ENCODE measurements around the gene BBS9.
"Not testable (repeated sequence)": the region's sequence is repeated elsewhere in the genome, so short reads cannot be mapped to it uniquely, and the experiment has no call there.

BBS9 gene

DNA sequence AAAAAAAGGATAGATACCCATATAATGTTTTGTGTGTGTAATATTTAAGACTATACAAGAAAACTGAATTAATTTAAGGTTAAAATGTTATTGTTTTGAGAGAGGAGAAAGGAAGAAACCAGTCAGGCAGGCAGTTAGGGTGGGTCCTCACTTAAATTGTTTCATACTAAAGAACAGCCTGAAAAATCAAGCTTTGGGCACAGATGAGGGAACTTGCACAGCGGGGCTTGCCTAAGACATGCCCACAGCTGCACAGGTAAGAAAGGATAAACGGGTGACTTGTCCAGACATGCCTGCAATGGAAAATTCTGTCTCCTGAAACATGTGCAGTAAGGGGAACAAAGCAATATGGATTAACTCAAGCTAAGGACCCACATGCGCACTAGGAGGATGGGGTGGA is 158.4 kb downstream of the BBS9 start:
- DNase-seq, result no peak

DNA sequence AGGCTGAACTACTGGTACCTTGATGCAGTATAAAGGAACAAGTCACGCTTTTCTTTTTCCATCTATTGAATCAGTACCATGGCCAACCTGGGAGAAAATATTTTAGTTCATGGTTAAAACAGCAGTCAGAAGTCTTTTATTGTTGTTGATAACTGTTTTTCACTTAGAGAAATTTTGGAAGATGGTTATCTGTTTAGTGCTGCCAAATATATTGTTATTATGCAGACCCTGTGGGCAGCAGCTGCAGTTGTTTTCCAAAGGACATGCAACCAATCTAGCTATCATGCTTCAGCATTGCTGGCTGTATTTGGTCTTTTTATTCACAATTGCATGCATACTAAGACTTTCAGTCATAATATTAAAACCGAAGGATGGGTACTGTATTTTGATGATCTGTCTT is 169.5 kb downstream of the BBS9 start:
- DNase-seq, result no peak

DNA sequence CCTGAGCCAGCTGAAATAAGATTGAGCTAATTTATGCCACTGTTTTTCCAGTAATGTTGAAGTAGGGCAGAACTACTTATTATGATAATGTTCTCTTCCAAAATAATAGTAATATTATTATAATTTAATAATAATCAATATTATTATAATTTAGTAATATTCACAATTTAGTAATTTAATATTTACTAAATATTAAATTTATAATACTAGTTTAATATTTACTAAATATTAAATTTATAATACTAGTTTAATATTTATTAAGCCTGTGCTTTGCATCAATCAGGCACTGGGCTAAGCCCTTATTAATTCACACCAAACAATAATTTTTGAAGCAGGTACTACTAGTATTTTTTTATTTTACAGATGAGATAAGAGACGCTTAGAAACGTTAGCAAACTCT is 170.1 kb downstream of the BBS9 start:
- no peak for DNase-seq

DNA sequence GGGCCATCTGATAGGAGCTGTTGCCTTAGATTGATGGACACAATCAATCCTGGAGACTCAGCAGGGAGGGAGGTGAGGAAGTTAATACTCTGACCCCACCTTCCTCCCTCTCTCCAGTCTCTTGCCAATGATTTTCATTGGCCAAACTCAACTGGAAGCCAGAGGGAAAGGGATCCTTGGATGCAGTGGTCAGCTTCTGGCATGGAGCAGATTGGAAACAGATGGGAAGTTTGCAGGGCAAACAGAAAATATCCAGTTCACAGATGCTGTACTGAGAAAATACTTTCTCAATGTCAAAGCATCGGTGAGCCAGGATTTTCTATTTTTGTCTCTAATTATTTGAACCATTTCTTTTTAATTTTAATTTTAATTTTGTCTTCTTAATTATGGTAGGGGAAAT is 170.8 kb downstream of the BBS9 start:
- no peak for DNase-seq

DNA sequence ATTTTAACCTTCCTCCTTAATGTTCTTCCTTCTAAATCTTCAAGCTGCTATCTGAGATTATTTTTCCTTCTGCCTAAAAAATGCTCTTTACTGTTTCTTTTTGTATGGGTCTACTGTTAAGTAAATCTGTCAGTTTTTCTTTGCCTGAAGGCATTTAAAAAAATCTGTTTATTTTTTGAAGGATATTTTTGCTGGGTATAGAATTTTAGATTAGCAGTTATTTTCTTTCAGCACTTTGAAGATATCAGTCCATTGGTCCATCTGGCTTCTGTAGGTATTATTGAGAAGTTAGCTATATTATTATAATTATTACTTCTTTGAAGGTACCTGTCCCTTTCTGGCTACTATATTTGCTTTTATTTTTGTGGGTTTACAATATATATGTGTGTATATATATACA is 171.4 kb downstream of the BBS9 start:
- DNase-seq, result no peak

DNA sequence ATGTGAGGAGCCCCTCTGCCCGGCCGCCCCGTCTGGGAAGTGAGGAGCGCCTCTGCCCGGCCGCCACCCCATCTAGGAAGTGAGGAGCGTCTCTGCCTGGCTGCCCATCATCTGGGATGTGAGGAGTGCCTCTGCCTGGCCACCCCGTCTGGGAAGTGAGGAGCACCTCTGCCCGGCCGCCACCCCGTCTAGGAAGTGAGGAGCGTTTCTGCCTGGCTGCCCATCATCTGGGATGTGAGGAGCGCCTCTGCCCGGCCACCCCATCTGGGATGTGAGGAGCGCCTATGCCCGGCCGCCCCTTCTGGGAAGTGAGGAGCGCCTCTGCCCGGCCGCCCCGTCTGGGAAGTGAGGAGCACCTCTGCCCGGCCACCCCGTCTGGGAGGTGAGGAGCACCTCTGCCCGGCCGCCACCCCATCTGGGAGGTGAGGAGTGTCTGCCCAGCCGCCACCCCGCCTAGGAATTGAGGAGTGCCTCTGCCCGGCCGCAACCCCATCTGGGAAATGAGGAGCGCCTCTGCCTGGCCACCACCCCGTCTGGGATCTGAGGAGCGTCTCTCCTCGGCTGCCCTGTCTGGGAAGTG is 174.7 kb downstream of the BBS9 start:
- DNase-seq, result not testable (repeated sequence)

DNA sequence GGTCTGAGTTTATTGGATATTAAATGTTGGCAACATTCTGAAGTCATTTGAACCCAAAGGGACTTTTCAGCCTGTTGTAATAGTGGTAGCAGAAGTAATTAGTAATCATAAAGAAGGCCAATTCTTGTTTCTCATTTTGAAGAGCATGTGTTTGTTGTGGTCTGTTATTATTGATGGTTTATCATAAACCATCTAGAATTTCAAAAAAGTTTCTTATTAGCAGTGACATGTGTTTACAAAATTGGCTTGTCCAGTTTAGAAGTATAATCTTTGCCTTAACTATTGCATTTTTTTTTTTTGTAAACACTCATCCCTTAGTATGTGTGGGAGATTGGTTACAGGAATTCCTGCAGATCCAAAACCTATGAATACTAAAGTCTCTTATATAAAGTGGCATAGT is 177.8 kb downstream of the BBS9 start:
- no peak for DNase-seq

DNA sequence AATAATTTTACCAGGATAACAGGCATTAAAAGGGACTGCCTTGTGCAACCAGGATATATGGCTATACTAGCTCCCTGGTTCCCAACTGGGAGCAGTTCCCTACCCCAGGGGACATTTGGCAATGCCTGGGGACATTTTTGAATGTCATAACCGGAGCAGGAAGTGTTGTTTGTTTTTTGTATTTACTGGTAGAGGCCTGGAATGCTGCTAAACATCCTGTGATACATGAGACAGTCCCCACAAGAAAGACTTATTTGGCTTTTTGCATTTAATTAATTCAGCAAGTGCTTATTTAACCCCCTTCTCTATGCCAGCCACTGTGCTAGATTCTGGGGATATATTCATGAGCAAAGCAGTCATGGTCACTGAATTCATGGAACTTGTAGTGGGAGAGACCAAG is 181.2 kb downstream of the BBS9 start:
- DNase-seq, result no peak

DNA sequence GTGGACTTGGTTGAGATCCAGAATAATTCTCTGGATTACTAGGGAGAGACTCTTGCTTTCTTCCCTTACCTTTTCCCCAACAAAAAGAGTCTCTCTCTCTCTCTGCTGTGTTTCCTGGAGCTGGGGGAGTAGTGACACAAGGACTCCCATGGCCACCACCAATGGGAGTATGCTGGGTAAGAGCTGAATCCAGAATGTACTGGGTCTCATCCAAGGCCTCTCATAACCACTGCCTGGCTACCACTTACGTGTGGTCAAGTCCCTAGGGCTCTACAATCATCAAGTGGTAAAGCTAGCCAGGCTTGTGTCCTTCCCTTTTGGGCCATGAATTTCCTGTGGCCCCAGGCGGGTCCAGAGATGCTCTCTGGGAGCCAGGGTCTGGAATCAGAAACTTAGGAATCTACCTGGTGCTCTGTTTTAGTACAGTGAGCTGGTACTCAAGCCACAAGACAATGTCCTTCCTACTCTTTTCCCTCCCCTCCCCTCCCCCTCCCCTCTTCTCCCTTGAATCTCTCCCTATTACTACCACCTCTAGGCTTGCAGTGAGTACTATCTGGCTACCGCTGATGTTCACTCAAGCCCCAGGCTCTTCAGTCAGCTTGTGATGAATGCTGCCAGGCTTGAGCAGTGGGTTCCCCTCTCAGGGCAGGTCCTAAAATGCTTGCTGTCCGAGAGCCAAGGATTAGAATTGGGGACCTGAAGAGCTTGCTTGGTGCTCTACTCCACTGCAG is 196.6 kb downstream of the BBS9 start:
- no peak for DNase-seq

DNA sequence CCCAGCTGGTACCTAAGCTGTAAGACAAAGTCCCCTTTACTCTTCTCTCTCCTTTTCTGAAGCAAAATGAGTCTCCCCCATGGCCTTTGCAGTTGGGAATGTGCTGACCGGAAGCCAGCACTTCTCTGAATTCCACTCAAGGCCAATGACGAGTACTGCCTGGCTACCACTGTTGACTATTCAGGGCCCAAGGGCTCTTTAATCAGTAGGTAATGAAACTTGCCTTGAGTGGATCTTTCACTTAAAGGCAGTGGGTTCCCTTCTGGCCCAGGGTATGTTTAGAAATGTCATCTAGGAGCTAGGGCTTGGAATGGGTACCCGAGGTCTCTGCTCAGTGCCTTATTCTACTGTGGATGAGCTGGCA is 197.1 kb downstream of the BBS9 start:
- no peak for DNase-seq

DNA sequence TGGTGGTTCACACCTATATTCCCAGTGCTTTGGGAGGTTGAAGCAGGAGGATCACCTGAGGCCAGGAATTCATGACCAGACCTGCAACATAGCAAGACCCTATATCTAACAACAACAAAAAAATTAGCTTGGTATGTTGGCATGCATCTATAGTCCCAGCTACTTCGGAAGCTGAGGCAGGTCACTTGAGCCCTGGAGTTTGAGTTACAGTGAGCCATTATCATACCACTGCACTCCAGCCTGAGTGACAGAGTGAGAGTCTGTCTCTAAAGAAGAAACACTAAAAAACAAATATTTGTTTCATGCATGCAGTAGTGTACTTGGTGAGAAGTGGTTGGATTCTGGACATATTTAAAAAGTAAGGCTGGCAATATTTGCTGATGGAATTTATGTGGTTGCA is 198.1 kb downstream of the BBS9 start:
- DNase-seq, result no peak

DNA sequence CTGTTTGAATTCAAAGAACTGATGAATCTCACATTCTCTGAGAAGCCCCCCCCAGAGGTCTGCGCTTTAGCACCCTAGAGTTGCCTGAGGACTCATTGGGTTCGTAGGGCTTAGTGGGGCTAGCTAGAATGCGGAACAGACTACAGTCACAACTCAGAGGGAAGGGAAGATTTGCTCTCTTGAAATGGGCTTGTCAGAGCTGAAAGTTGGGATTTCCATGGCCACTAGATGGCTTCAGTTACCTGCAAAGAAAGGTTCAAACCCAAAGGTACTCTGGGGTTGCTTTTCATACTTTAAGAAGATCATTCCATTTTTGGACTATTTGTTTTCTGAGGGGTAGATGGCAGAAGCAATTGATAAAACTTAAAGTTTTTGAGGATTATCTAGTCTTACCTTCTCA is 205.0 kb downstream of the BBS9 start:
- peak; percentile 21 for DNase-seq

DNA sequence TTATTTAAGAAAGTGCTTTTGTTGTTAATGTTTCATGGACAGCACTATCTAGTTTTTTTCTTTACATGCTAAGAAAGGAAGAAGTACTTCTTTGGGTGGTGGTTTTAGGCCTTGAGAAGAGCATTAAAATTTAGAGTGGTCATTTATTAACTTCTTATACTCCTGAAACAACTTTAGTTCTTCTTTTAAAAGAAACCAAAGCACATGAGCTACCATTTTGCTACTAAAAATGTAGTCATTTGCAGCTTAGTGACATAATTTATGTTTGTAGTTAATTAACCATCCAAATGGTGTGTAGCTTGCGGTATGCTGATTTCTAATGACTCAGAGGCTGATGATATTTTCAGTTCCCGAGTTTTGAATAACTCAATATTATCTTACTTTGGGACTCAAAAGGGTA is 207.5 kb downstream of the BBS9 start:
- no peak for DNase-seq

DNA sequence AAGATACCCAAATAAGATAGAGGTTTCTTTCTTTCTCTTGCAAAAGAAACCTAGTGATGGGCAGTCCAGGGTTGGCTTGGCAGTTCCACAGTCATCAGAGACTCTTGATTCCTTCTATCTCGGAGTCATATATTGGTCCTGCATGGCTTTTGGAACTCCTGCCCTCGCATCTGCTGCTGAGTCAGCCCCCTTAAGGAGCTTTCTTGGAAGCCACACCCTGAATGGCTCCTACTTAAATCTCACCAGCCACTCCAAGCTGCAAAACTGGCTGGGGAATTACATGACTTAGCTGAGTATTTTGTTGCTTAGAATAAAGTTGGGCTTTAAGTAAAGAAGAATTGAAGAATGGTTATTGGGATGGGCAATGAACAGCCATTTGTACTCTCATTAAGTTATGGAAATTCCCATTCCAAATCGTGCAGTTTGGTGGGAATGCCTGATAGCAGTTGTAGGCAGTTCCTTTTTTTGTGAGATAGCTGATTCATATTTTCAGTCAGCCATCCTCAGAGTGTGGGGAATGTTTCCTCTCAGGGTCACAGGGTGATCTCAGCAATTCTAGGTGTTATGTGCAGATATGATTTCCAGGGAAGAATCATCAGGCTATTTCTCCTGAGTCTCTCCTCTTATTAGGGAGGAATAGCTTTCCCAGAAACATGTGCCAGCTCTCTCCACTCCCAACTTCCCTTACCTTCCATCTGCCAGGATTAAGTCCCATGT is 209.9 kb downstream of the BBS9 start:
- DNase-seq, result no peak

DNA sequence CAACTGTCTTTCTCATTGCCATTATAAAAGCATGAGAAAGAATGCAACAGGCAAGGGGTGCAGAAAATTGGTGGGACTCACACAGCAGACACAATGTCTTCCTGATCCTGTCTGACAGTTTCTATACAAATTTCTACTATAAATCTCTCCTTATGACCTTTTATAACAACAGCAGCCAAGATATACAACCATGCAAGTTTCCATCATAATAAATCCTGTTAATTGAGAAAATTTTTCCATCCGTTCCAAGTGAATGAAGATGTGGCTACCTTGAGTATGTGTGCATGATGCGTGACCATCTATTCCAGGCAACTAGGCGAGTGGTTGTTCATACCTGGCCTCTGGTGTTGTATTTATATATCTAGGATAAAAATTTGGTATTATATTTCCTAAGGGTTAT is 216.7 kb downstream of the BBS9 start:
- DNase-seq, result no peak

DNA sequence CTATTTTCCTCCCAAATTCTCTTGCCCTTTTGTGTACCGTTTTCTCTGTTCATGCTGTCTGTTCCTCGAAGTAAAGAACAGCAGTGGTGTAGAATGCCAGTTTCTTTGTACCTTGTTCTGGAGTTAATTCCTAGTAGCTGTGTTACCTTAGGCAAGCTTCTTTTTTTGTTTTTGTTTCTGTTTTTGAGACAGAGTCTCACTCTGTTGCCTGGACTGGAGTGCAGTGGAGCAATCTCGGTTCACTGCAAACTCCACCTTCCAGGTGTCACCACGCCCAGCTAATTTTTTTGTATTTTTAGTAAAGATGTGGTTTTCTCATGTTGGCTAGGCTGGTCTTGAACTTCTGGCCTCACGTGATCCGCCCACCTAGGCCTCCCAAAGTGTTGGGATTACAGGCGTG is 221.2 kb downstream of the BBS9 start:
- DNase-seq, result no peak

DNA sequence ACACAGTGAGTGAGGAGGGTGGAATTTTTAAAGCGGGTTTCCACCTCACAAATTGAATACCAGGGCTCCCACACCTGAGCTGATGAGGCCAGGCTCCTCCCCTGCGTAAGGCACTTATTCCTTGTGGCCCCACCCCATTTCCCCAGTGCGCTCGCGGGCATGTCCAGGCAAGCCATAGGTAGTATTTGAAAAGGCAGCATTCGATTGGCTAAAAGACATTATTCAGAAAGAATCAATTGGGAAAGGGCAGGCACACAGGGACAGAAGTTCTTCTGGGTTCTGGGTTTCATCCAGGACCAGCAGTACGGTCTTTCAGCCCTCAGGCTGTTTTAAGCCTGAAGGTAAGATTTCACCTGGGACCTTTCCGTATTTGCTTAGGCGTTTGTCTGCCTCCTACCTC is 222.3 kb downstream of the BBS9 start:
- DNase-seq, result no peak

DNA sequence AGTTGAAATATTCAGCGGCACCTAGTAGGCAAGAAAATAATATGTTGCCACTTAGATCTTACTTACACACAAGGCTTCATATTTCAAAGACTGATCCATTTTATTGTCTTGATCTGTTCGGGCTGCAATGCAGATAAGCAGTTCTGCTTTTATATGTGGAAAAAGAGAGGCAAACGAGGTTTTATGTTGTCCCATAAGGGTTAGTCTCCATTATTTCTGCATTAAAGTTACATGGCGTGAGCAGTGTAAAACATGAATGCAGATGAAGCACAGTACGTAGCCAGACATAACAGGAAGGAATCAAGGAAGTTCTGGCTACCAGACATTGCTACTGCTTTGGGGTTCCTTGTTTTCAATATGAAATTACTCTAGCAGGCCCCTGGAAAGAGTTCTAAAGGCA is 224.8 kb downstream of the BBS9 start:
- no peak for DNase-seq

DNA sequence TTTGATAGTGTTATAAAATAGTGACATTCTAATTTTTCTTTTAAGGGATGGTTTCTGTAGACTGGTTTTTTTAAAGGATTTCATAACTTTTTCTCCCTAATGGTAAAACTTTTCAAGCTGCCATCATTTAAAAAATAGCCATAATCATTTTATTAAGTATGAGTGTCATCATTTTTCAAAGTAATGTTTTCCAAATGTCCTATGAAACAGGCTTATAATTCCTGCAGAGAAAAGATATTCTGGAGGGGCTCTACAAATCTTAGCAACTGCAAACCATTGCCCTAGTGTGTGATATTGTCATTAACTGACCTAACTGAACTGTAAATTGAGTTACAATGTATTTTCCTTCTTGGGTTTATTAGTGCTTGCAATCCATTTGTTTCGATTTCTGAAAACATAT is 226.0 kb downstream of the BBS9 start:
- no peak for DNase-seq

DNA sequence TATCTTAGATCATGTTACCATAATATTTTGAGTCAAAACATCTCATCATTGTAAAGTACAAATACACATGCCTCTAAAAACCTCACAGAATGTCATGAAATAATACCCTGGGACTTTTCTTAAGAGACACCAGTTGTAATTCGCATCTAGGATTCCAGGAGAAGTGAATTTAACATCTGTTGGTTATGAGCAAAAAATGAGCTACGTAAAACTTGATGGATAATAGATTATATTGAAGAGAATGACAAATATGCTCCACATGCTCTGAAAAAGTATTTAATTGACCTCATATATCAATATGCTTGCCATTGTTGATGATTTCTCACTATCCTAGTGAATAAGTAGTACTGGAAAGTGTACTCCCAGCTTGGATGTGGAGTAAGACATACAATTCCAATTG is 227.0 kb downstream of the BBS9 start:
- DNase-seq, result no peak

DNA sequence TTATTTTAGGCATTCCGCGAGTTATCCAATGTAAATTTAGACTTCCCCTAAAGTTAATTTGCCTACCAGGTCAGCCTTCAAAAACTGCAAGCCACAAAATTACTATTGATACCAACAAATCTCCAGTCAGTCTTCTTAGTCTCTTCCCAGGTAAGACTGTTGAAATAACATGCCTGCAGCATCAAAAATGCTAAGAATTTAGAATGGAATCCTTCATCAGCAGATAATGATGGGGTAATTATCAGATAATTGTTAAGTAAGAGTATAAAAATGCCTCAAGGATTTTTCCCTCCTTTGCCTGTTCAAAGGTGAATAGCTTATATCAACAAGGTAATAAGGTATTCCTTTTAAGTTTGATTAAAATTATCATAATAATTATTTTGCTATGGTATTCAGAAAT is 228.5 kb downstream of the BBS9 start:
- DNase-seq, result no peak

DNA sequence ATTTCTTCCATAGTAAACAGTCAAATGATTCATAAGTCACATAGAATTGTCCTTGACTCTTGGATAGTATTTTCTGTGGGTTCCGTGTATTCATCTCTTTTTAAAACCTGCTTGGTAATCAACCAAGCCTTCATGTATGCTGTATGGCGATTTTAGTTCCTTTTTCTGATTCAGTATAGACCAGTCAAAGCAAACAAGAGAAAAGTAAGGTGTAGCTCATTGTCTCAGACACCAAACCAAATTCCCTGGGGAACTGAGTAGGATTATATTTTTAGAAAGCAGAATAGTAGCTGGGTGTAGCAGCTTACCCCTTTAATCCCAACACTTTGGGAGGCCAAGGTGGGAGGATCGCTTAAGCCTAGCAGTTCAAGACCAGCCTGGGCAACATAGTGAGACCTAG is 240.5 kb downstream of the BBS9 start:
- no peak for DNase-seq

DNA sequence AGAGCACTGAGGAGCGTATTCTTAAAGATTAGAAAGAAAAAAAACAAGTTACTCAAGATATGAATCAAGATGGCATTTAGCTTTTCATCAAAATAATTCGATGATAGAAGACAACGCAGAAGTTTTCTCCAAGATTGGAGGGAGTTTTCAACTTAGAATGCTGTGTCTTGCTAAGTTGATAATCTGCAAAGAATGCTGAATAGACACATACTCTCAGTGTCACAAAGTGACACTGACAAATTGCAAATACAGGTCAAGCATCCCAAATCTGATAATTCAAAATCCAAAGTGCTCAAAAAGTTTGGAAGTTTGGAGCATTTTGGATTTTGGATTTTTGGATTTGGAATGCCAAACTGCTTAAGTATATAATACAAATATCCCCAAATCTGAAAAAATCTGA is 243.8 kb downstream of the BBS9 start:
- no peak for DNase-seq

DNA sequence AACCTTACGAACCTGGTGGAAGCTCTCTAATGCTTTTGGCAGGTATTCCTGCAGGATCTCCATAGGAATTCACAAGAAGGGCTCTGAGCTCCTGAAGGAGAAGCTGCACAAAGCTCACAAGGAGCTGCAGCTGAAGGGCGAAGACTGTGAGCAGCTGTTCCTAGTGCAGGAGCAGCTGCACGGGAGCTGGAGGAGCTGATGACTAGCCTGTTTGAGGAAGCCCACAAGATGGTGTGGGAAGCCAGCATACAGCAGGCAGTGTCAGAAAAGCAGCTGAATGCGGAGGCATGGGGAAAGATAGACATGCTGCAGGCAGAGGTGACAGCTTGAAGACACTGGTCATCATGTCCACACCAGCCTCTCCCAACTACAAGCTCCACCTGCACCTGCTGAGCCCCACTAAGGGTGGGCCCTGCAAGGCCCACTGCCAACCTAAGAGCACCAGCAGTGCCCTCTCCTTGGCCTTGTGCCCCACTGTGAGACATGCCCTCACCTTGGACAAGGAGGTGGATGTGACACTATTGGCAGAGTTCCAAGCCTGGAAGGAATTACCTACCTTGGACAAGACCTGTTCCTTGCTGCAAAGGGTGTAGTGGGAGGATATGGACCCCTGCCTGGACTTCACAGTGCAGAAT is 250.6 kb downstream of the BBS9 start:
- no peak for DNase-seq

Measured in NCI-H1105 (cell line).